ENCODE data around the gene PPP3CA. TPM values are rescaled to one million over a fixed set of nuclear protein-coding genes. Genes with fewer than 3 reads are reported as not detected.

PPP3CA gene
- total RNA-seq, 2 donors from 2014 or later, result 13.7 to 20.8 TPM

GRCh38 chr4:101345596-101346350 is 1.6 kb downstream of the PPP3CA start:
- intact Hi-C loops (cut with DNase I), result loop anchor here (10.0 kb wide), 1 partner anchor 51 kb away; no protein-coding TSS in a partner anchor
- WGBS, 2 donors, result 0 to 1% methylated on average over 19 to 43 of the region's 45 CpGs
- DNase-seq, result peak; percentile 42 to 62 (median 60)
- no peak for ATAC-seq
- no peak for TF ChIP-seq CTCF (IDR thresholded peaks at IDR 0.05)
- TF ChIP-seq POLR2A (IDR thresholded peaks at IDR 0.05), result no peak
- Histone ChIP-seq H3K9me3 (no peaks in the 10 kb centered on the region), H3K4me1 (peaks cover 25% of the 10 kb centered on the region), H3K27ac (peak overlapping the region; percentile 94 to 99 (median 96)), H3K4me3 (peak overlapping the region; percentile 90 to 93), H3K27me3 (no peaks in the 10 kb centered on the region), H3K36me3 (replicated peaks in 1 of 2; ENCODE audit: insufficient read depth in 1 of 2, low read depth in 2 of 2) (no peaks in the 10 kb centered on the region)

GRCh38 chr4:101345271-101345595 is 2.1 kb downstream of the PPP3CA start:
- peak in 1 of 4 donors; percentile 11 for DNase-seq
- intact Hi-C loops (cut with DNase I), result loop anchor here (10.0 kb wide), 1 partner anchor 50 kb away; no protein-coding TSS in a partner anchor

GRCh38 chr4:101339332-101339731 is 8.0 kb downstream of the PPP3CA start:
- no peak for ATAC-seq
- 90 to 98% methylated on average over 2 of the region's 2 CpGs for WGBS, 2 donors
- peaks cover 16% of the 10 kb centered on the region for H3K4me1 ChIP-seq
- H3K36me3 ChIP-seq (replicated peaks in 1 of 2; ENCODE audit: insufficient read depth in 1 of 2, low read depth in 2 of 2), result no peaks in the 10 kb centered on the region
- no peaks in the 10 kb centered on the region for H3K27me3 ChIP-seq
- no peak for DNase-seq
- no peak for TF ChIP-seq POLR2A (IDR thresholded peaks at IDR 0.05)
- TF ChIP-seq CTCF (IDR thresholded peaks at IDR 0.05), result no peak
- no peak overlapping the region for H3K4me3 ChIP-seq
- intact Hi-C loops (cut with DNase I), result no loop called here
- no peaks in the 10 kb centered on the region for H3K9me3 ChIP-seq
- H3K27ac ChIP-seq, result no peak overlapping the region

More at GRCh38 chr4:101345271-101345595, 2.1 kb downstream of the PPP3CA start:
- H3K4me3 ChIP-seq, result peak overlapping the region; percentile 90 to 93
- ATAC-seq, result no peak
- WGBS, 2 donors, result 33 to 35% methylated on average over 3 of the region's 3 CpGs
- no peaks in the 10 kb centered on the region for H3K27me3 ChIP-seq
- no peaks in the 10 kb centered on the region for H3K36me3 ChIP-seq (replicated peaks in 1 of 2; ENCODE audit: insufficient read depth in 1 of 2, low read depth in 2 of 2)
- no peaks in the 10 kb centered on the region for H3K9me3 ChIP-seq
- no peak for TF ChIP-seq CTCF (IDR thresholded peaks at IDR 0.05)
- TF ChIP-seq POLR2A (IDR thresholded peaks at IDR 0.05), result no peak
- peak overlapping the region in 3 of 4 donors; percentile 54 to 97 (median 94) for H3K27ac ChIP-seq
- peaks cover 25% of the 10 kb centered on the region for H3K4me1 ChIP-seq

GRCh38 chr4:101337688-101338087 is 9.6 kb downstream of the PPP3CA start:
- H3K27me3 ChIP-seq, result no peaks in the 10 kb centered on the region
- ATAC-seq, result no peak
- H3K9me3 ChIP-seq, result no peaks in the 10 kb centered on the region
- WGBS, 2 donors, result 92% methylated on average over 4 of the region's 4 CpGs
- H3K4me1 ChIP-seq, result peaks cover 16% of the 10 kb centered on the region
- intact Hi-C loops (cut with DNase I), result no loop called here
- no peak for DNase-seq
- H3K36me3 ChIP-seq (replicated peaks in 1 of 2; ENCODE audit: insufficient read depth in 1 of 2, low read depth in 2 of 2), result no peaks in the 10 kb centered on the region
- no peak overlapping the region for H3K4me3 ChIP-seq
- no peak for TF ChIP-seq POLR2A (IDR thresholded peaks at IDR 0.05)
- H3K27ac ChIP-seq, result no peak overlapping the region

GRCh38 chr4:101334963-101335572 is 12.3 kb downstream of the PPP3CA start:
- DNase-seq (peak in 1 of 4 donors; percentile 11), ATAC-seq (peak; percentile 68)
- Histone ChIP-seq H3K9me3 (no peaks in the 10 kb centered on the region), H3K4me1 (peaks cover 16% of the 10 kb centered on the region), H3K27ac (no peak overlapping the region), H3K36me3 (replicated peaks in 1 of 2; ENCODE audit: insufficient read depth in 1 of 2, low read depth in 2 of 2) (no peaks in the 10 kb centered on the region), H3K4me3 (no peak overlapping the region), H3K27me3 (no peaks in the 10 kb centered on the region)
- TF ChIP-seq CTCF (IDR thresholded peaks at IDR 0.05) (no peak), POLR2A (IDR thresholded peaks at IDR 0.05) (no peak)
- 34 to 37% methylated on average over 6 of the region's 6 CpGs for WGBS, 2 donors
- intact Hi-C loops (cut with DNase I), result no loop called here
